ENCODE results near the gene TOMM7. TPM values are rescaled to one million over a fixed set of nuclear protein-coding genes. Genes with fewer than 3 reads are reported as not detected.

TOMM7 gene
- total RNA-seq, 1 donor from 2014 or later = 376 TPM

GRCh38 chr7:22765609-22766008 is 57.0 kb downstream of the TOMM7 start:
- TF ChIP-seq, protein P1, sequence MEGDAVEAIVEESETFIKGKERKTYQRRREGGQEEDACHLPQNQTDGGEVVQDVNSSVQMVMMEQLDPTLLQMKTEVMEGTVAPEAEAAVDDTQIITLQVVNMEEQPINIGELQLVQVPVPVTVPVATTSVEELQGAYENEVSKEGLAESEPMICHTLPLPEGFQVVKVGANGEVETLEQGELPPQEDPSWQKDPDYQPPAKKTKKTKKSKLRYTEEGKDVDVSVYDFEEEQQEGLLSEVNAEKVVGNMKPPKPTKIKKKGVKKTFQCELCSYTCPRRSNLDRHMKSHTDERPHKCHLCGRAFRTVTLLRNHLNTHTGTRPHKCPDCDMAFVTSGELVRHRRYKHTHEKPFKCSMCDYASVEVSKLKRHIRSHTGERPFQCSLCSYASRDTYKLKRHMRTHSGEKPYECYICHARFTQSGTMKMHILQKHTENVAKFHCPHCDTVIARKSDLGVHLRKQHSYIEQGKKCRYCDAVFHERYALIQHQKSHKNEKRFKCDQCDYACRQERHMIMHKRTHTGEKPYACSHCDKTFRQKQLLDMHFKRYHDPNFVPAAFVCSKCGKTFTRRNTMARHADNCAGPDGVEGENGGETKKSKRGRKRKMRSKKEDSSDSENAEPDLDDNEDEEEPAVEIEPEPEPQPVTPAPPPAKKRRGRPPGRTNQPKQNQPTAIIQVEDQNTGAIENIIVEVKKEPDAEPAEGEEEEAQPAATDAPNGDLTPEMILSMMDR (IDR thresholded peaks at IDR 0.05) = no peak
- intact Hi-C loops (cut with DNase I) = no loop called here
- Histone ChIP-seq H3K36me3 (no peaks in the 10 kb centered on the region), H3K4me1 (no peaks in the 10 kb centered on the region), H3K9me3 (no peaks in the 10 kb centered on the region), H3K27ac (no peak overlapping the region), H3K27me3 (ENCODE audit: low read depth) (no peaks in the 10 kb centered on the region), H3K4me3 (no peak overlapping the region)
- DNase-seq = no peak
- ATAC-seq = no peak

Other genes with a start within 250 kb of the TOMM7 start
- 8.2 TPM for gene IL6, start 95.6 kb downstream of the TOMM7 start, total RNA-seq
- 37.5 TPM for gene HYCC1, start 191.3 kb upstream of the TOMM7 start, total RNA-seq